ENCODE results near the gene PARG.

DNA sequence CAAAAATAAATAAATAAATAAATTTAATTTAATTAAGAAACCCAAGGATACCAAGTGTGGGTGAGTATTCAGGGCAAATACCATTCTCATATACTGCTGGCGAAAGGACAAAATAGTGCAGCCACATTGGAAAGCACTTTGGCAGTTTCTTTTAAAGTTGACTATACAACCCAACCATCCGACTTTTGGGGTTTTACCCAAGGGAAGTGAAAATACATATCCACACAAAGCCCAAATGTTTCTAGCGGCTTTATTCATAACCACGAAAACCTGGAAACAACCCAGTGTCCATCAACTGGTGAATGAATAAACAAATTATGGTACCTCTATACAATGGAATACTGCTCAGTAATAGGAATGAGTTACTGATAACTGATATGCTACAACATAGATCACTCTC is 143.6 kb downstream of the PARG start:
- TF ChIP-seq PTBP1 (IDR thresholded peaks at IDR 0.05; ENCODE audit: low read depth, low read length) (no peak), XRCC5 (IDR thresholded peaks at IDR 0.05; ENCODE audit: low read depth, low read length) (no peak), ZNF77 (CRISPR knock-in tag; IDR thresholded peaks at IDR 0.05) (no peak)

Data from K562 (cell line).